Posterior cingulate gyrus (tissue), 11 donors: ENCODE measurements around the gene OTX1.
"Not testable (repeated sequence)": the region's sequence is repeated elsewhere in the genome, so short reads cannot be mapped to it uniquely, and the experiment has no call there.

Experiments used
- DNase-seq, 10 donors: peaks; one replicate each; pipeline versions ENCODE4 v3.0.0 to v3.0.0-alpha.2; 2020 to 2021; ENCODE audit warnings: mixed read lengths in 3 of 10
- intact Hi-C: fragments of 100-400 bp; cut with DNase I; formaldehyde crosslinking; loops from one replicate; pipeline ENCODE4 v1.15.1; 2023

The OTX1 gene

DNA sequence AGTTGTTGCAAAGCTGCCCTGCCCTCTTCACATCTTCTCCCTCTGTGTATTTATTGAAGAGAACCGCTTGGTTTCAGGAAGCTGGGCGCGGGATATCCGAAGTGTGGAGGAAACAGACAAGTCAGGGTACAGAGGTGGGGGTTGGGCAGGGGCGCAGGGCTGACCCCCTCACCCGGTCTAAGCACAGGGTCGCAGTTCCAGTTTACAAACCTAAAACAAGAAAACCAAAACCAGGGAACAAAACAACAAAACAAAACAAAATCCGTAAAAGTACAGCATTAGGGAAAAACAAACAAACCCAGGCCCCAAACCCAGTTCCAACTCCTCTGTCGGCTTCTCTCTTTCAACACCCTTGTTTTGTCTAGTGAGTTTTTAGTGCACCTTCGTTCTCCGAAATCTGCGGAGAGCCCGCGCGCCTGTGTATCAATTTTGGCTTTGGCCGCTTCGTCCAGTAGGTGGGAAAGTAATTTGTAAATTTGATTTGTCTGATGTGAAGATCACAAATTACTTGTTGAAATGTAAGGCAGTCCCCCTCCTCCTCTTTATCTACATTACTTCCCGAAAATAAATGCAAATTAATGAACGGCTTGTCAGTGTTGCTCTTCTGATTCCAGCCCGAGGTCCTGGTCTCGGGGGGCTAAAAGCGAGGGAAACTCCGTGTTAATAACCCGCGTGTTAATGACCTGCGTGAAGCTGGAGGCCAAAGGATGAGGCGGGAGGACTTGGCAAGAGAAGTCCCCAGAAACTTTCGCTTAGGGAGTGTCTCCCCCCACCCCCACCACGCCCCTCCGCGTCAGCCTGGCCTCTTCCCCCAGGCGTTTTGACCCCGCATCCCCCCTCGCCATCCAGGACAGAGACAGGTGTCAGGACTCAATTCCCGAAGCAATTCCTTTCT, 6.9 kb downstream of the OTX1 start:
- DNase-seq, result no peak
- intact Hi-C loops, result no loop called here

- DNase-seq, result peak in 1 of 10 donors; percentile 53
- intact Hi-C loops, result no loop called here
Observed at GRCh38 chr2:63058144-63058920, 7.7 kb downstream of the OTX1 start.

DNA sequence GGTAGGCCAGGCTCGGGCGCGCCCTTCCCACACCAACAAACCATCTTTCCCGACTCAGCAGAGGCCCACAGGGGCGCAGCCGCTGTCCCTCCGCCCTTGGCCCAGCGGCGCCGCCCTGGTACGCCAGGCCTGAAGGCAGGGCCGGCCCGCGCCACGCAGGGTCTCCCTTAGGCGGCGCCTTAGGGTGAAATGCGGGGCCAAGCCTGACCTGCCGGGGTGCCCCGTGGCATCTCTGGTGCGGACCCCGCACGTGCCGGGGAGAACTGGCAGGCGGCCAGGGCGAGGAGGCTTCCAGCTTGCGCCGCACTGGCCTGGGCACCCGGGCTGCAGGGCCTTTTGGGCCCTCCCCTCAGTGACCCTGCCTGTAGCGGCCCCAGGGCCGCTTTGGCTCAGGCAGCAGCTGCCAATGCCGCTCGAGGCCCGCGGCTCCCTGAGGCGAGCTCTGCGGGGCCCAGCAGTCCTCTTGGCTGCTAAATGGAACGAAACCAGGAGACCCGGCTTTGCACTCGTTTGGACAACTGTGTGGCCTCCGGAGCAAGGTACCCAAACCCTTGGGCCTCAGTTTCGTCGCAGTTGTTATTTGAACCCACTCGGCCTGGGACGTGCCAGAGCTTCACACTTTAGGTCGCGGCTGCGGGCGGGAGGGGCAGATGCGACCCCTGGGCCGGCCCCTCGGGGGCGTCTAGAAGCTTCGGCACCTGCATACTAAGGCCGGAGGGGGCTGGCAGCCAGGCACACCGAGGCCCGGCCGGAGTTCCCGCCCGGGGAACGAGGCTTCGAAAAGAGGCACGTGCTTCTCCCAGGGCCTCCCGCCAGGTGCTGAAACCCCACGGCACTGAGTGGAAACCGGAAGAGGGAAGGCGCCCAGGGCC, 8.5 kb downstream of the OTX1 start:
- DNase-seq, result peak in 2 of 10 donors; percentile 74 to 86

GRCh38 chr2:63059793-63060471, 9.3 kb downstream of the OTX1 start:
- intact Hi-C loops, result no loop called here
- DNase-seq, result peak in 1 of 10 donors; percentile 80

More for the DNA sequence above, 8.5 kb downstream of the OTX1 start:
- intact Hi-C loops, result no loop called here

DNA sequence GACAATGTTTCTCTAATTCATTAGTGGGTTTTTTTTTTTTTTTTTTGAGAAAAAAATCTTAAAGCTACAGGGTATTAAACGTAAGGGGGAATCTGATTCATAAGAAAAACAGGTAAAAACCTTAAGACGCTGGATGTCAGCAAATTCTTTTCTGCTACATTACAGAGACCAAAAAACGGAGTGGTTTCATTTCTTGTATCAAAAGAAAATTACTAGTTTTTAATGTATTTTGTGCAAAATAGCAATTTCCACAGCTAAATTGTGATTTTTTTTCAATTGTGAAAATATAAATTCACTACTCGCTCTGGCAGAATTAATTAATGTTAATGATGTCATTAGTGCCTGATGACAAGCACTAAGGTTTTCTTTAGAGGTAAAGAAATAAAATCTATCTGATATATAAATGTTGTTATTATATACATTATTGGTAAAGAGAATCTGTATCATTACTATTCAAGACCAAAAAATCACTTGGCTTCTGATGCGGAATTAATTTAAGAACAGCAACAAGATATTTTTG, 9.9 kb downstream of the OTX1 start:
- DNase-seq, result no peak
- intact Hi-C loops, result no loop called here

DNA sequence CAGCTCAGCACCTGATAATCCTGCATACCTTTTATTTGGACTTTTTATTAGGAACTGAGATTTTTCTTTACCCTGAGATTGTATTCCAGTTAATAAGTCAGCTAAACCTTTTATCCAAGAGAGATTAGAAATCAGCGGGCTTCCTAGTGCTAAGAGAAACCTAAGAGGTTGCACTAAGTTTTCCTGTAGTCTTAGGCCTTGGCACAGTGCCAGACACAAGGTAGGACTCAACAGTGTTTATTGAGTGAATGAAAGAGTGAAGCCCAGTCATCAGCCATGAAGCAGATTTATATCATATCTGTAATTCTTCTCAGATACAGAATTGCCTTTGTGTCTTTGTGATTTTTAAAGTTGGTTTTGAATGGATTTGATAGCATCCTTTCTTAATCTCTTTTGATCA, 13.6 kb downstream of the OTX1 start:
- intact Hi-C loops, result no loop called here
- DNase-seq, result no peak

DNA sequence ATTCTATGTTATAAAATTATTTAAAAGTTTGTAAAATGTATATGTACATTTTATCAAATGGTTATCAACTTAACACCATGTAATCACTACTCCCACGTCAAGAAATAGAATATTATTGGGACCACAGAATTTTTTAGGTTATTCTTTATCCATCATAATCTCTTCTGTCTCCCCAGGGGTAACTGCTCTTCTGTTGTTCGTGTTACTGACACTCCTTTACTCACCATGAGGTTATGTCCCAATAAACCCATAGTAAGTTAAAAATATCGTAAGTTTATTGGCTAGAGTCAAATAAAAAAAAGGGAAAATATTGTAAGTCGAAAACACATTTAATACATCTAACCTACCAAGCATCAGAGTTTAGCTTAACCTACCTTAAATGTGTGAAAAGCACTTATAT, 14.0 kb downstream of the OTX1 start:
- no peak for DNase-seq
- intact Hi-C loops, result no loop called here

DNA sequence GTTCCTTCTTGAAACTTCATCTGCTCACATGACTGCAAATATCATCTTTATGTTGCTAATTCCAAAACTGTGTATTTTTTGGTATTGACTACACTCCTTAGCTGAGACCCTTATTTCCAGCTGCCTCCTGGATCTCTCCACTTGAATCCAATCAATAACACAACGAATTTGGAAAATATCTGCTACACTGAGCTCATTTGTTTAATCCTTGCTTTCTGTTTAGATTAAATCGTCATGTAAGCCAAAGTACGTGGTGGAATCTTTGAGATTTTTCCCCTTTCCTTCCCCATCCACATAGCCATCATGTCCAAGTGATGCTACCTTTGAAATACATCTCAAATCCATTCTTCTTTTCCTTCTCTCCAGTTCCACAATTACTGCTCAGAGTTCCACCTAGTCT, 15.6 kb downstream of the OTX1 start:
- no peak for DNase-seq
- intact Hi-C loops, result no loop called here

GRCh38 chr2:63066838-63067237, 16.2 kb downstream of the OTX1 start:
- intact Hi-C loops, result no loop called here
- DNase-seq, result no peak

GRCh38 chr2:63071664-63072063, 21.0 kb downstream of the OTX1 start:
- intact Hi-C loops, result no loop called here

DNA sequence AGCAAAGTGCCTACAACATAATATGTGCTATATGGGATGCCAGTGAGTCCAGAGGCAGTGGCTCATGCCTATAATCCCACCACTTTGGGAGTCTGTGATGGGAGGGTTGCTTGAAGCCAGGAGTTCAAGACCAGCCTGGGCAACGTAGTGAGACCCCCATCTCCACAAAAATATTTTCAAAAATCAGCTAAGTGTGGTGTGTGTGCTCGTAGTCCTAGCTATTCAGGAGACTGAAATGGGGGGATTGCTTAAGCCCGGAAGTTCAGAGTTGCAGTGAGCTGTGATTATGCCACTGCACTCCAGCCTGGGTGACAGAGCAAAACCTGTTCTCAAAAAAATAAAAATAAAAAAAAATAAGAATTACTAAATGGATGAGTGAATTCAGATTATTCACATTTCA, 23.4 kb downstream of the OTX1 start:
- intact Hi-C loops, result no loop called here
- DNase-seq, result no peak

More at GRCh38 chr2:63071664-63072063, 21.0 kb downstream of the OTX1 start:
- peak in 1 of 10 donors; percentile 16 for DNase-seq

- intact Hi-C loops, result not testable (repeated sequence)
- peak in 2 of 10 donors; percentile 12 to 76 for DNase-seq
Observed at GRCh38 chr2:63074399-63074798, 23.8 kb downstream of the OTX1 start.

- intact Hi-C loops, result no loop called here
Observed at GRCh38 chr2:63078852-63079606, 28.4 kb downstream of the OTX1 start.

GRCh38 chr2:63081404-63081803, 30.8 kb downstream of the OTX1 start:
- no peak for DNase-seq
- intact Hi-C loops, result no loop called here

More at GRCh38 chr2:63078852-63079606, 28.4 kb downstream of the OTX1 start:
- DNase-seq, result no peak

DNA sequence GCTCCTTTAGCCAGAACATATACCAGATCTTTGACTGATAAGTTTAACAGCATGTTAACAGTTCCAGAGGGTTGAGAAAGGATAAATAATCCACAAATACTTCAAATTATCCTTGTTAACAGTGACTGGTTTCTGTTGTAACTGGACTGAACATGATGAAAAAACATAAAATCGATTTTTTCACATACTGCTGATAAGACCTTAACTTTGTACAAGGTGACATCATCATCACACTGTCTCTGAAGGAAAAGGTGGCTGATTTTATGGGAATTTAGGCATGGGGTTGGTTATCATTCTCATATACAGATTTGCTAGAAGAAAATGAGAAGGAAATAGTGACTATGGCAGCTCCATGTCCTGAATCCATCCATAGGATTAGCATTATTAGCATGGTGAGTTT, 36.1 kb downstream of the OTX1 start:
- DNase-seq, result no peak
- intact Hi-C loops, result no loop called here

- intact Hi-C loops, result no loop called here
- DNase-seq, result no peak
Observed at GRCh38 chr2:63092401-63092800, 41.8 kb downstream of the OTX1 start.

GRCh38 chr2:63092857-63093256, 42.2 kb downstream of the OTX1 start:
- intact Hi-C loops, result no loop called here
- DNase-seq, result no peak

DNA sequence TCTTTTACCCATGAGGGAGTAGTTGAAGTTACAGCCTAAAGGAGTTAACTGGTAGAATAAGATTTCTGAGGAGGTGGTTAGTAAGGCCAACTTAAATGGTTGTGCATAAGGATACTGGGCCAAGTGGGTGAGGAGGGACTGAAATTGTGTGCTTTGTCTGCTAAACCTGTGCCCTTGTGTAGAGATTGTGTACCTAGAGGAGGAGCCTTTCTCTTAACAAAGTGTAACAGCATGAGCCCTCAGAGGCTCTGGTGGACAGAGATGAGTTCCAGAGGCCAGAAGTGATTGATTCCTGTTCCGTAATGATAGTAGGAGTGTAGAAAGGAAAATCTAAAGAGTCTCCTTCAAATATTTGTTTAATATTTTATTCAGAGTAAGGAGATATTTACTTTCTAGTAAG, 42.9 kb downstream of the OTX1 start:
- DNase-seq, result no peak
- intact Hi-C loops, result no loop called here

- intact Hi-C loops, result no loop called here
- DNase-seq, result no peak
Observed at GRCh38 chr2:63096491-63096890, 45.9 kb downstream of the OTX1 start.
